ENCODE data around the gene TBPL2.

DNA sequence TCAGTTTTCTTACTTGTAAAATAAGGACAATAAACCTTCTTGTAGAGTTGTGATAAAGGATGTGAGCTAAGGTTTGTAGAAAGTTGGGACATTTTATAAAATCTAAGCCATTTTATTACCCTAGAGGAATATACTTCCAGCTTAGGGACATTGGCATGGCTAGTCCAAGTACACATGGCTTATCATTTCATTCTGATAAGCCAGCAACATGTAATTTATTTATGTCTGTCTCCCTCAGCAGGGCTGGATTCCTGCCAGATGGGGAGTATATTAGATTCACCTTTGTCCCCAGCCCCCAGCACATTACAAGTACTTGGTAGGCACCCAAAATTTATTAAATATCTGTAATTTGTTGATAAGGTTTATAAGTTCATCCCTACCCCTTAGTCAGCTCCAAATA is 22.5 kb downstream of the TBPL2 start:
- TF ChIP-seq, protein P1, sequence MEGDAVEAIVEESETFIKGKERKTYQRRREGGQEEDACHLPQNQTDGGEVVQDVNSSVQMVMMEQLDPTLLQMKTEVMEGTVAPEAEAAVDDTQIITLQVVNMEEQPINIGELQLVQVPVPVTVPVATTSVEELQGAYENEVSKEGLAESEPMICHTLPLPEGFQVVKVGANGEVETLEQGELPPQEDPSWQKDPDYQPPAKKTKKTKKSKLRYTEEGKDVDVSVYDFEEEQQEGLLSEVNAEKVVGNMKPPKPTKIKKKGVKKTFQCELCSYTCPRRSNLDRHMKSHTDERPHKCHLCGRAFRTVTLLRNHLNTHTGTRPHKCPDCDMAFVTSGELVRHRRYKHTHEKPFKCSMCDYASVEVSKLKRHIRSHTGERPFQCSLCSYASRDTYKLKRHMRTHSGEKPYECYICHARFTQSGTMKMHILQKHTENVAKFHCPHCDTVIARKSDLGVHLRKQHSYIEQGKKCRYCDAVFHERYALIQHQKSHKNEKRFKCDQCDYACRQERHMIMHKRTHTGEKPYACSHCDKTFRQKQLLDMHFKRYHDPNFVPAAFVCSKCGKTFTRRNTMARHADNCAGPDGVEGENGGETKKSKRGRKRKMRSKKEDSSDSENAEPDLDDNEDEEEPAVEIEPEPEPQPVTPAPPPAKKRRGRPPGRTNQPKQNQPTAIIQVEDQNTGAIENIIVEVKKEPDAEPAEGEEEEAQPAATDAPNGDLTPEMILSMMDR (conservative IDR thresholded peaks at IDR 0.05; ENCODE audit: low read depth, low read length) = no peak
- TF ChIP-seq EZH2 (IDR thresholded peaks at IDR 0.05; ENCODE audit: borderline replicate concordance, low read depth, low read length, poor library complexity, severe bottlenecking) = no peak

All from A673 (cell line).